NB4 (cell line): ENCODE data around the gene PLXNC1.

Experiments
- CTCF ChIP-seq: IDR thresholded peaks from one replicate; pipeline ENCODE4 v1.5.1; 2012; ENCODE audit warnings: low read depth, low read length
- MAX ChIP-seq: IDR thresholded peaks from 2 replicates; pipeline ENCODE4 v1.6.1; 2011; ENCODE audit warnings: low read depth, low read length
- MYC ChIP-seq: IDR thresholded peaks from 2 replicates; pipeline ENCODE4 v1.6.1; 2011; ENCODE audit warnings: low read depth, low read length
- POLR2A ChIP-seq: IDR thresholded peaks from 2 replicates; pipeline ENCODE4 v1.6.1; 2011; ENCODE audit warnings: mild to moderate bottlenecking; ENCODE audit not compliant: insufficient read length; ENCODE audit errors: extremely low read depth

GRCh38 chr12:94340573-94340972, 192.2 kb downstream of the PLXNC1 start:
- no peak for TF ChIP-seq CTCF
- no peak for TF ChIP-seq MAX
- no peak for TF ChIP-seq MYC
- no peak for TF ChIP-seq POLR2A
